Suprapubic skin (tissue), 4 donors: ENCODE results near the gene SNRNP70.

Experiments
- EP300 ChIP-seq: sonication (generic); formaldehyde crosslinking; IDR thresholded peaks from one replicate; pipeline ENCODE4 v1.6.1; 2017; ENCODE audit warnings: antibody characterized with exemption
- POLR2AphosphoS5 ChIP-seq, 3 donors: sonication (generic); formaldehyde crosslinking; IDR thresholded peaks; one replicate each; pipeline ENCODE4 v1.6.1; 2017; ENCODE audit warnings: antibody characterized with exemption in 3 of 3
- TF ChIP-seq, protein P1 (sequence below), 2 donors: fragments of 200-600 bp in 1 of 2; fragments of 450-650 bp in 1 of 2; sonication (generic) in 1 of 2; IDR thresholded peaks; one replicate each; pipeline ENCODE4 v1.5.1; 2016 to 2019; ENCODE audit warnings: antibody characterized with exemption in 2 of 2, mild to moderate bottlenecking in 1 of 2, moderate library complexity in 1 of 2

- TF ChIP-seq EP300: no peak
- TF ChIP-seq, protein P1, sequence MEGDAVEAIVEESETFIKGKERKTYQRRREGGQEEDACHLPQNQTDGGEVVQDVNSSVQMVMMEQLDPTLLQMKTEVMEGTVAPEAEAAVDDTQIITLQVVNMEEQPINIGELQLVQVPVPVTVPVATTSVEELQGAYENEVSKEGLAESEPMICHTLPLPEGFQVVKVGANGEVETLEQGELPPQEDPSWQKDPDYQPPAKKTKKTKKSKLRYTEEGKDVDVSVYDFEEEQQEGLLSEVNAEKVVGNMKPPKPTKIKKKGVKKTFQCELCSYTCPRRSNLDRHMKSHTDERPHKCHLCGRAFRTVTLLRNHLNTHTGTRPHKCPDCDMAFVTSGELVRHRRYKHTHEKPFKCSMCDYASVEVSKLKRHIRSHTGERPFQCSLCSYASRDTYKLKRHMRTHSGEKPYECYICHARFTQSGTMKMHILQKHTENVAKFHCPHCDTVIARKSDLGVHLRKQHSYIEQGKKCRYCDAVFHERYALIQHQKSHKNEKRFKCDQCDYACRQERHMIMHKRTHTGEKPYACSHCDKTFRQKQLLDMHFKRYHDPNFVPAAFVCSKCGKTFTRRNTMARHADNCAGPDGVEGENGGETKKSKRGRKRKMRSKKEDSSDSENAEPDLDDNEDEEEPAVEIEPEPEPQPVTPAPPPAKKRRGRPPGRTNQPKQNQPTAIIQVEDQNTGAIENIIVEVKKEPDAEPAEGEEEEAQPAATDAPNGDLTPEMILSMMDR (IDR thresholded peaks at IDR 0.05): no peak
- TF ChIP-seq POLR2AphosphoS5 (IDR thresholded peaks at IDR 0.05): no peak
Measured at GRCh38 chr19:49111218-49111998, 26.2 kb downstream of the SNRNP70 start.
